ENCODE measurements around the gene GASK1A.

The GASK1A gene

DNA sequence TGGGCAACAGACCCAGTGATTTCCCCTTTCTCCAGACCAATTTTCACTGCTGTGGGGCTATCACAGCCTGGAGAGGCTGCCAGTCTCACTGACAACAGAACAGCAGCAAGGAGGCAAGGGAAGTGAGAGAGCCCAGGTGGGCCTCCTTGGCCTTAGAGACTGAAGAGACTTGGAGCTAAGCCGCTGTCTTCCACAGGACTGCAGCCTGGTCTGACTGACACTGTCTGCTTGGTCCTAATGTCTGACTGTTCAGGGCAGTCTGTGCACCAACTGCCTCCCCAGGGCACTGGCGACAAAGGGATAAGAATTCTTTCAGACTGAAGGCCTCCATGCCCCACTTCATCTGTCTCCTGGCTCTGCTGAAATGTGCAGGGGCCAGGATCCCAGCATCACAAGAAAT, 115.3 kb downstream of the GASK1A start:
- DNase-seq: no peak

GRCh38 chr3:43094851-43095250, 115.7 kb downstream of the GASK1A start:
- no peak for DNase-seq

DNA sequence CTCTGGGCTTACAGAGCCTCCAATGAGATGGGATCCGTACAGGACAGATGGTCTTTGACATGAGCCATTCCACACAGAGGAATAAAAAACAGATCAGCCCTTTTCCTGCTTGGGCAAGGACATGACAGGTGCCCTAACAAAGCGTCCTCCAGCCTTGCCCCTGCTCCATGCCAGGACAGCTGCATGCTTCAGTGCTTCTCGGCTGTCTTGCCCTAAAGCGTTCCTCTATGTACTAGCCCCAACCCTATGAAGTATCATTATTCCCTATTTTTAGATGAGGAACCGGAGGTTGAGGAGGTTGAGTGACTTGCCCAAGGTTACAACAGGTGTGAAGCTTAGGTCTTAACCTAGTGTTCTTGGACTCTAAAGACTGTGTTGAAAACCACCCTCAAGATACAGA, 116.3 kb downstream of the GASK1A start:
- DNase-seq: no peak

GRCh38 chr3:43096761-43097160, 117.7 kb downstream of the GASK1A start:
- no peak for DNase-seq

DNA sequence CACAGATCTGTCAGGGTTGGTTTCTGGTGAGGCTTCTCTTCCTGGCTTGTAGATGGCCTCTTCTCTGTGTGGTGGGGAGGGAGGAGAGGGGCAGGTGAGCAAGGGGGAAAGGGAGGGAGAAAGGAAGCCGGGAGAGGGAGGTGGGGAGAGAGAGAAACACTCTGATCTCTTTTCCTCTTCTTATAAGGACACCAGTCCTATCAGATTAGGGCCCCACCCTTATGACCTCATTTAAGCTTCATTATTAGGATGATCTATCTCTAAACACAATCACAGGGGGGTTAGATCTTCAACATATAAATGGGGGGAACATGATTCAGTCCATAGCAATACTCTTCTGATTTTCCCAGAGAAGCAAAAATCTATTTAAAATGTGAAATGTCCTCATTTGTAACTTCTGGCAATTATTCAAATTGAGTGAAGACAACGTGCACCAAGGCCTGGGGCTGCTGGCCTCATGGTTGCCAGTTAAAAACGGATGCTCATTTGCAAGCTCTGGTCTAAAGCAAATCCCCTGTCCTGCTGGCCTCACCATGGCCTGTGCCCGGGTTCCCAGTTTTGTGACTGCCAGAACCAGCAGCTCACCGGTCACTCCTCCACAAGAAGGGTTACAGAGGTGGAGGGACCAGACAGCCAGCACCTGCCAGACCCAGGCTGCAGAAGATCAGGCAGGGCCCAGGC, 118.4 kb downstream of the GASK1A start:
- no peak for DNase-seq

- DNase-seq: no peak
Observed at GRCh38 chr3:43098761-43099160, 119.7 kb downstream of the GASK1A start.

DNA sequence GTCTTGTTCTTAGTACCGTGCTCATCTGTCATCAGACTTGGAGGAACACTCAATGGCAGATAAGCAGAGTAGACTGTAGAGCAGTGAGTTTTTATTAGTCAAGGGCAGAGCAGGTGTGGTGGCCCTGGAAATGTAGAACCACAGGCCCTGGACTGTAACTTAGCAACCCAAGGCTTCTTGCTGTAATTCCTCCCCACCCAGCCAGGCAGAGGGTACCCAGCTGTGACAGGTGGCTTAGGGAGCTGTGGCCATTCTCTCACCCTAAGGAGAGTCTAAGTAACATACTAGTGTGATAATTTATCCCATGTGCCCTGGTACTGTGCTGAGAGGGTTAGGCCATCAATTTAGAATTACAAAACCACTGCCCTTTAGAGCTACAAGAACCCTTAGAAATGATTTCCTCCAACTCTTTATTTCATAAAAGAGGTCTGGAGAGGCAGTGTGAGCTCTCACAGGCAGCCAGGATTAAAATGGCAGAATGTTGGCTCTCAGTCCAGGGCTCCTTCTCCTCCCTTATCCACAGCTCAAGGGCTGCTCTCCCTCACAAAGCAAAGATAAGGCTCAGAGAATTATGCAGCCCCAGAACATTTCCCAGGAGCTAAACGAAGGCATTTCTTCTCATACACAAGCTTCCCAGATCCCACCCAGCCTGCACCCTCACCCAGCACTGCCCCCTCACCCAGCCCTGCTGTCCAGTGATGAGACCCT, 123.8 kb downstream of the GASK1A start:
- no peak for DNase-seq

DNA sequence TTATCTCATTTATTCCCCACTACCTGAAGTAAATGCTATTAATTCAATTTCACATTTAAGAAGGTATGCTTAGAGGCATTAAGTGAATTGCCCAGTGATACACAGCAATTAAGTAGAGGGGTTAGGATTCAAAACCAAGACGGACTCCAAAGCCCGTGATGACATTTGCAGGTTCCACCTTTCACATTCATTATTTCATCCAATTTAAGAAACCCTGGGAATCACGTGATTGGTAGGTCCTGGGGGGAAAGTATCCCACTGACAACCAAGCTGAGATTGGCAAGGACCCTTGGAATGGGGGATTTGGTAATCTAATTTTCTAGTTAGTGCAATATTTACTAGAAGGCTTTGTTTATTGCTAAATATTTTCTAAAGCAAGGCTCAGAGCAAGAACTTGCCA, 124.9 kb downstream of the GASK1A start:
- no peak for DNase-seq

DNA sequence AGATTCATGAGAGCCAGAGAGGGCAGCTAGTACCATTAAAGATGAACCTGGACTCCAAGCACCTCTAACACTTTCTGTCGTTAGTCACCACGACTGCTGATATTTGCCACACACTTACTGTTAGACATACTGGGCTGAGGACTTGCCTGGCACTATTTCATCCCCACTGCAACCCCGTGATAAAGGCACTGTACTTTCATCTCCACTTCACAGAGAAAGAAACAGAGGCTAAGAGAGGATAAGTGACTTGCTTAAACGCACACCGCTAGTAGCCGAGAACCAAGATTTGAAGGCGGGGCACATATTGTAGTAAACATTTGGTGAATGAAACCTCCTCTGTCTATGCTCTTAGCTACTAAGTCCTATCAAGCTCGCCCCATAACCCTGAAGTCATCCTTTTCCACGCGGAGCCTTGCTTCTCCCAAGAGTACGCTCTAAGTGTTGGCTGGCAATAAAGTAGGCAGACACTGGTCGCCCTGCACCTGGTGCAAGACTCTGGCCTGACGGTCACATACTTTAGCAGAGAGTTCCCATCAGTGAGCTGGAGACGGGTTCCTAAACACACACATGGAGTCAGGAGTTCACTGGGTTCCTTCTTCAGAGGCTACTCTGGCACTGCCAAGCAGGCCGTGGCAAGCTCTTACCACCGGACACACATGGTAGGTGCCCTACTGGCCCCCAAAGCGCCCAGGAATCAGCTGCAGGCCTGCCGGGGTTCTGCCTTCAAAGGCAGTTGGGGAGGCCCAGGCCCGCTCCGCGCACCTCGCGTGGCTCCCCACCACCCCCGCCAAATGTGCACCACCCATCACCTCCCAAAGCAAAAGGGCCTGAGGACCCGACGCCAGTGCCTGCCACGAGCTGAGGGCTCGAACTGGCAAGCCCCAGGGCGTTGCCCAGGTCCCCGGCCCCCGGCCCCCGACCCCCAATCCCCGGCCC, 125.8 kb downstream of the GASK1A start:
- DNase-seq: no peak

DNA sequence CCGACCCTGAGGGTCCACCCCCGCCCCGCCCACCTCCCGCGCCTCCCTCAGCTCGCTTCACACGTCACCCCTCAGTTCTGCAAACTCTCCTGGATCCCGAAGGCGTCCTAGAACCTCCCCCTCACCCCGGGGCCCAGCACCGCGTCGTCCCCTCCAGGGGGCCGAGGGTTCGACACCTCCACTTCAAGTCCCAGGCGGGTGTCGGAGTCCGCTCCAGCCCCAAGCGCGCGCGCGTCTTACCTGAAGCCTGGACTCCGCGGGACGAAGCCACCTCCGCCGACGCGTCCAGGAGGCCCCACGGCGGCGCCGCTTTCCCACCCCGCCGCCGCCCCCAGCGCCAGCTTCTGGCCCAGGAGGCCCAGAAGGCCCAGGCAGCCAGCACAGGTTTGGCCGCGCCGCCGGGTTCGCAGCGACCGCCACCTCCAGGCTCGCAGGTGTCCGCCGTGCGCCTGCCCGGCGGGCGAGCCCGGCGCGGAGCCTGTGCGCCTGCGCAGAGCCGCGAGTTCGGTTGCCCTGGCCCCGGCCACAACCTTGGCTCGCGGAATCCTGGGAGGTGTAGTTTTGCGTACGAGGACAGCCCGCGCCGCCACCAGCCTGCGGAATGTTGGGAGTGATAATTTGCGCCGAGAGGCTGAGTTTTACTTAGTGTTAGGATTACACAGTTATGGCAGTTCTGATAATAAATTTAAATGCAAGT, 126.6 kb downstream of the GASK1A start, which contains the start of gene POMGNT2:
Gene POMGNT2, minus strand, starts transcription at position 484 of the 697 bp plus-strand sequence. CDS start 24,648 bp downstream, outside the sequence.
- DNase-seq: peak; percentile 85

DNA sequence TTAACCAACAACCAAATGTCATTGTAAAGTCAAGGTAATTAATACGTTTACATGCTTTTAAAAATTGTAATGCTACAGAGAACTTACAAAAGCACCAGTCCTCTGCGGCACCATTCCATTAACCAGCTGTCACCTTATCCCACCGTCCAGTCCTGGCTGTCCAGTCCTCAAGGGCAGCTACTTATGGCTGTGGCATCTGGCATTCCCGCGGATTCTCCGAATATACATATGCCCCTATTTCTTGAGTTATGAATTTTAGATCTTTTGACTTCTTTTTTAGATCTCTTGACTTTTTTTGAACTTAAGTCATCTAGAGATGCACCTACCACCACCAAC, 127.2 kb downstream of the GASK1A start:
- no peak for DNase-seq

Data from CD4-positive, alpha-beta T cell treated with Interleukin-4 for 4 hours (primary cell).